PC-3 (cell line): ENCODE measurements around the gene MEG3. TPM values are rescaled to one million over a fixed set of nuclear protein-coding genes. Genes with fewer than 3 reads are reported as not detected.

ENCODE experiments used
- ATAC-seq: fragments of 200-7000 bp; cut with Tn5 transposase; 2 replicates; pipeline ENCODE4 v1.9.1; 2020; ENCODE audit warnings: mild to moderate bottlenecking, moderate library complexity
- BruUV-seq: library from RNA; stranded (reverse); fragments of 400-500 nt; replicated peaks from 2 replicates; lab custom pipeline; 2021; lab: Mats Ljungman, UMichigan
- CTCF ChIA-PET: fragments of 300-600 bp; sonication (Branson Sonifier 250); formaldehyde crosslinking; loops from one replicate; lab custom pipeline; 2022; ENCODE audit warnings: antibody characterized with exemption; lab: Charles Lee
- POLR2A ChIA-PET: fragments of 300-600 bp; sonication (Branson Sonifier 250); formaldehyde crosslinking; loops from one replicate; lab custom pipeline; 2022; ENCODE audit warnings: antibody characterized with exemption; ENCODE audit not compliant: unreplicated experiment; lab: Charles Lee
- DNase-seq: peaks from one replicate; pipeline ENCODE4 v3.0.0-alpha.2; 2015
- H2AFZ ChIP-seq: fragments of 300-600 bp; sonication (generic); 2 replicates; pipeline ENCODE4 v1.6.0; 2016; ENCODE audit warnings: antibody characterized with exemption, low read length
- H3F3A ChIP-seq: fragments of 300-600 bp; sonication (generic); one replicate; pipeline ENCODE4 v1.6.0; 2017; ENCODE audit warnings: antibody characterized with exemption, low read length, control low read depth, mild to moderate bottlenecking; ENCODE audit not compliant: unreplicated experiment
- H3K27ac ChIP-seq: fragments of 300-600 bp; sonication (generic); 2 replicates; pipeline ENCODE4 v1.5.1; 2016; ENCODE audit warnings: mild to moderate bottlenecking, low read length
- H3K27me3 ChIP-seq: fragments of 300-600 bp; sonication (generic); 2 replicates; pipeline ENCODE4 v1.6.1; 2016; ENCODE audit warnings: low read length, mixed read lengths
- H3K36me3 ChIP-seq: fragments of 300-600 bp; sonication (generic); 2 replicates; pipeline ENCODE4 v1.6.1; 2016; ENCODE audit warnings: low read depth, mixed run types, low read length, mixed read lengths
- H3K4me1 ChIP-seq: fragments of 300-600 bp; sonication (generic); 2 replicates; pipeline ENCODE4 v1.5.1; 2016; ENCODE audit warnings: low read length; ENCODE audit not compliant: insufficient read depth
- H3K4me2 ChIP-seq: fragments of 300-600 bp; sonication (generic); 2 replicates; pipeline ENCODE4 v1.6.0; 2016; ENCODE audit warnings: low read length
- H3K4me3 ChIP-seq: fragments of 300-600 bp; sonication (generic); 2 replicates; pipeline ENCODE4 v1.5.1; 2016; ENCODE audit warnings: mild to moderate bottlenecking, low read length, mixed read lengths
- H3K79me2 ChIP-seq: fragments of 300-600 bp; sonication (generic); 2 replicates; pipeline ENCODE4 v1.6.1; 2017; ENCODE audit warnings: low read length, mixed read lengths
- H3K9ac ChIP-seq: fragments of 300-600 bp; sonication (generic); 2 replicates; pipeline ENCODE4 v1.6.0; 2016; ENCODE audit warnings: mild to moderate bottlenecking, low read length
- H3K9me2 ChIP-seq: fragments of 300-600 bp; sonication (generic); replicated peaks from 2 replicates; pipeline ENCODE4 v1.6.1; 2016; ENCODE audit warnings: mixed run types, low read length, mixed read lengths
- H3K9me3 ChIP-seq: fragments of 300-600 bp; sonication (generic); 2 replicates; pipeline ENCODE4 v1.6.1; 2016; ENCODE audit warnings: low read length, mixed read lengths
- H4K20me1 ChIP-seq: fragments of 300-600 bp; sonication (generic); 2 replicates; pipeline ENCODE4 v1.6.1; 2016; ENCODE audit warnings: low read length, mixed read lengths
- CTCF ChIP-seq: fragments of 300-600 bp; sonication (generic); conservative IDR thresholded peaks from 2 replicates; pipeline ENCODE4 v1.5.1; 2017; ENCODE audit warnings: antibody characterized with exemption, low read depth, mild to moderate bottlenecking, low read length
- EZH2 ChIP-seq: fragments of 300-600 bp; sonication (generic); IDR thresholded peaks from one replicate; pipeline ENCODE4 v1.6.1; 2017; ENCODE audit warnings: antibody characterized with exemption, mild to moderate bottlenecking, low read length; ENCODE audit not compliant: unreplicated experiment
- EZH2phosphoT487 ChIP-seq: fragments of 300-600 bp; sonication (generic); IDR thresholded peaks from 2 replicates; pipeline ENCODE4 v1.6.1; 2018; ENCODE audit warnings: mild to moderate bottlenecking, antibody characterized with exemption, low read length, borderline replicate concordance
- intact Hi-C: fragments of 100-400 bp; cut with micrococcal nuclease; formaldehyde crosslinking; loops from 2 replicates; pipeline ENCODE4 v1.9.0; 2023
- total RNA-seq: library from RNA; depleted of rRNA; stranded (reverse); fragments of >200 nt; gene quantifications from 2 replicates; pipeline ENCODE4 v1.2.3, GENCODE V29; 2014

Gene MEG3
- total RNA-seq, 1 experiment from 2014 or later, result not detected

DNA sequence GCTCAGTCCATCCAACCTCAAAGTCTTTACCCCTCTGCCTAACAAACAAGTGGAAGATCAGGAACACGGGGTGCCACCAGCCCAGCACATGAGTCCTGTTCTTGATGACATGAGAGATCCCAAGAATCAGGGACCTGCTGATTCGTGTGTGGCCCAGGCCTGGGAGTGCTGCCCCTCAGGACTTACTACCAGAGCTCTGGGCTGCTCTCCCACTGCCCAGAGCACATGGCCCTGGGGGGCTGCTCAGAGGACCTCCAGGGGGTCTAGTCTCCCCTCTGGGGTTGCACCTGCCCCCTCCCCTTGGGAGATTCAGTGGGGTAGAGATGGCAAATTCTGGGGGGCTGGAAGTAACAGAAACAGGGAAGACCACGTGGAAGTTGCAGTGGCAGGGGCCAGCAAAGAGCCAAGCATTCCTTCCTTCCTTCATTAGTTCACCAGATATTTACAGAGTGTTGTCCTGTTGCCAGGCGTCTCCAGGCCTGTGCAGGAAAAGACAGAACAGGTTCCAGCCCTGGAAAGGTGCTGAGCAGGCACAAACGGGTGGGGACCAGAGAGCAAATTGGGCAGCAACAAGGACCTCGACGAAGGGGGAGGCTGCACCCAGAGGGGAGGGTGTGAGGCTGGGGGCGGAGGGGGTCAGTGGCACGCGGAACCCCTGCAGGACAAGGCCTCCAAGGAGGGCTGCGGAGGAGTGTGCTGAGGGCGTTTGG is 45.1 kb upstream of the MEG3 start:
- no peaks in the 10 kb centered on the region for H3K9me3 ChIP-seq
- H3K4me2 ChIP-seq, result no peak overlapping the region
- H2AFZ ChIP-seq, result no peak overlapping the region
- H4K20me1 ChIP-seq, result no peaks in the 10 kb centered on the region
- H3K27ac ChIP-seq, result no peak overlapping the region
- ChIA-PET CTCF (no interaction called here), POLR2A (no interaction called here)
- peaks cover 11% of the 10 kb centered on the region for H3K27me3 ChIP-seq
- ATAC-seq, result no peak
- no peak overlapping the region for H3K4me3 ChIP-seq
- no peak for TF ChIP-seq EZH2phosphoT487
- no peak for TF ChIP-seq CTCF
- TF ChIP-seq EZH2, result no peak
- no peaks in the 10 kb centered on the region for H3K36me3 ChIP-seq
- no peak for DNase-seq
- no peak overlapping the region for H3K9ac ChIP-seq
- no peaks in the 10 kb centered on the region for H3K9me2 ChIP-seq
- no peaks in the 10 kb centered on the region for H3K4me1 ChIP-seq
- intact Hi-C loops, result no loop called here
- no TSS peak for BruUV-seq
- no peaks in the 10 kb centered on the region for H3K79me2 ChIP-seq
- H3F3A ChIP-seq, result no peaks in the 10 kb centered on the region

DNA sequence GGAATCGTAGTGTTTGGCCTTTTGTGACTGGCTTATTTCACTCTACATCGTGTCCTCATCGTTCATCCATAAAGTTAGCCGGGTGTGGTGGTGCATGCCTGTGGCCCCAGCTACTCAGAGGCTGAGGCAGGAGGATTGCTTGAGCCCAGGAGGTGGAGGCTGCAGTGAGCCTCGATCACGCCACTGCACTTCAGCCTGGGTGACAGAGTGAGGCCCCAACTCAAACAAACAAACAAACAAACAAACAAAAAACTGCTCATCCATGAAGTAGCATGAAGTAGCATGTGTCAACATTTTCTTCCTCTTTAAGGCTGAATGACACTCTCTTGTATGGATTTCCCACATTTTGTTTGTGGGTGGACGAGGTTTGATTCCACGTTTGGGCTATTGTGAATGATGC is 44.0 kb upstream of the MEG3 start:
- H3K9me2 ChIP-seq, result no peaks in the 10 kb centered on the region
- ChIA-PET POLR2A (no interaction called here), CTCF (no interaction called here)
- no peak overlapping the region for H3K9ac ChIP-seq
- no peak overlapping the region for H3K4me2 ChIP-seq
- no peak for ATAC-seq
- DNase-seq, result no peak
- intact Hi-C loops, result no loop called here
- no peaks in the 10 kb centered on the region for H3F3A ChIP-seq
- BruUV-seq, result no TSS peak
- no peak overlapping the region for H3K27ac ChIP-seq
- H3K27me3 ChIP-seq, result peaks cover 11% of the 10 kb centered on the region; the same call in 1 of the 2 replicates
- TF ChIP-seq EZH2phosphoT487 (no peak), EZH2 (no peak), CTCF (no peak)
- H4K20me1 ChIP-seq, result no peaks in the 10 kb centered on the region
- H3K79me2 ChIP-seq, result no peaks in the 10 kb centered on the region
- H3K36me3 ChIP-seq, result no peaks in the 10 kb centered on the region
- H3K4me3 ChIP-seq, result no peak overlapping the region
- H2AFZ ChIP-seq, result no peak overlapping the region
- no peaks in the 10 kb centered on the region for H3K4me1 ChIP-seq
- no peaks in the 10 kb centered on the region for H3K9me3 ChIP-seq

DNA sequence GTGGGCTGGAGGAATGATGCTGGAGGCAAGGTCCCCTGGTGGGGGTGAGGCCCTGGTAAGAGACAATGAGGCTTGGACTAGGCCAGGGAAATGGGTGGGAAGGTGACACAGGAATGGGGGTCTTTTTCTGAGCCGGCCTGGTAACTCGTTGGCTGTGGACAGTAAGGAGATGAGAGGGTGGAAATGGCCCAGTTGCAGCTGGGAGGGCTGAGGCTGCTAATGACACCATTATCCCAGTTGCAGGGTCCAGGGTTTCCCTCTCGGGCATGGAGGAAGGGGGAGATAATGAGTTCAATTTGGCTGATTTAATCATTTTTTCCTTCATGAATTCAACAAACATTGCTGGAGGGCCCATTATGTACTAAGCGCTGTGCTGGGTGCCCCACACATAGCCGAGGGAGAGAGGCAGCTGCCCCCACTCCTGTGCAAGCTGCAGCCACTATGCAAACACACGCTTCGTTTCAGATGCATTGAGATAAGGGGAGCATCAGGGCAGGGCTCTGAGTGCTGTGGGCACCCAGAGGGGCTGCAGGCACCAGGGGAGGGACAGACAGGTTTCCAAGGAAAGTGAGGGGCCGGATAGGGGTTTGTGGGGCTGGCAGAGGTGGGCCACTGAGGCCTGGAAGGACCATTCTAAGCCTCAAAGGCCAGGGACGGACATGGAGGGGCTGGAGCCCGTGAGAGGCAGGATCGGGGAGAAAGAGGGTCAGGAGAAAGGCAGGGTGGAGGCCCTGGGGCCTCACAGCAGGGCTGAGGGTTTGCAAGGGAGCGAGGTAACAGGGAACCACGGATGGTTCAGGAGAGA is 43.2 kb upstream of the MEG3 start:
- H3K79me2 ChIP-seq, result no peaks in the 10 kb centered on the region
- H3F3A ChIP-seq, result no peaks in the 10 kb centered on the region
- H3K4me1 ChIP-seq, result no peaks in the 10 kb centered on the region
- intact Hi-C loops, result no loop called here
- ChIA-PET CTCF (no interaction called here), POLR2A (no interaction called here)
- no peak overlapping the region for H3K4me2 ChIP-seq
- no peak overlapping the region for H3K4me3 ChIP-seq
- H3K27ac ChIP-seq, result no peak overlapping the region
- no peaks in the 10 kb centered on the region for H3K9me2 ChIP-seq
- TF ChIP-seq EZH2phosphoT487 (no peak), CTCF (no peak), EZH2 (no peak)
- ATAC-seq (no peak), DNase-seq (no peak)
- H3K27me3 ChIP-seq, result 0 out of 2 replicates have a peak, but pooled peaks cover 5% of the 10 kb centered on the region
- no TSS peak for BruUV-seq
- no peaks in the 10 kb centered on the region for H3K36me3 ChIP-seq
- no peak overlapping the region for H3K9ac ChIP-seq
- no peak overlapping the region for H2AFZ ChIP-seq
- H4K20me1 ChIP-seq, result no peaks in the 10 kb centered on the region
- no peaks in the 10 kb centered on the region for H3K9me3 ChIP-seq
